Measurements from ENCODE around the gene SPTLC2.

The SPTLC2 gene

DNA sequence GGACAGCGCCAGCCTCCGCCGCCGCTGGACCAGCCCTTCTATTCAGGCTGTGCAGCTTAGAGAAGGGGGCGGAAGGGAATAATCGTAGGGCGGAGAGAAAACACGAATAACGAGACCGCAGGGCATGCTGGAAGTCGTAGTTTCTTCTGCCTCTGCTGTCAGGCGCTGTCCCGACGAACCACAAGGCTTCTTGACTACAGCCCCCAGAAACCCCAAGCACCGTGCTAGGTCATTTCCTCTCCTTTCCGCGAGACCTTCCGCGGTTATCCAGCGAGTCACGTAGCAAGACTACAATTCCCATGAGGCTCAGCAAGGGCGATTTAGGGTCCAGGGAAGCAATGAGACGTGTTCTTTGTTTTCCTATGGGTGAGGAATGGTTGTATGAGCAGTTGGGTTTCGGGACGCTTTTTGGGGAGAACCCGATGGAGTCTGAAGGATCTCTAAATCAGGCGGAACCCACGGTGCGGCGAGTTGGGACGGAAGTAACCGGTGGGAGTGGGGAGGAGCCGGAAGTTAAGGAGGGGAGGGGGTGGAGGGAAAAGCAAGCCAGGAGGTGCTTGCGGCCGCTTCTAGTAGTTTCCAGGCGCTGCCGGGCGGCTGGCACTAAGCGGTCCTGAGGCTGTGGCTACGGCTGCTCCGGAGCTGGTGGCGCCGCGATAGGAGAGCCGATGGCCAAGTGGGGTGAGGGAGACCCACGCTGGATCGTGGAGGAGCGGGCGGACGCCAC is 158.8 kb downstream of the SPTLC2 start, which contains the start of the genes AHSA1 and VIPAS39:
Gene AHSA1, plus strand, starts transcription at position 572 of the 727 bp plus-strand sequence. Its CDS starts 97 bp downstream, at position 669.
Gene VIPAS39, minus strand, starts transcription at position 80 of the 727 bp plus-strand sequence. CDS start 3,499 bp downstream, outside the sequence.
- DNase-seq (ENCODE audit: extremely low spot score): peak; percentile 92
- POLR2A ChIA-PET: interaction anchor here (0.5 to 2.1 kb wide), 8 partner anchors 8 to 1241 kb away, joined by 3 to 12 read pairs (median 4); partner anchors contain the start of genes GSTZ1 and POMT2
- CTCF ChIA-PET: interaction anchor here (1.0 to 3.8 kb wide), 7 partner anchors 15 to 94 kb away, joined by 3 to 61 read pairs (median 6); no protein-coding TSS in a partner anchor
- TF ChIP-seq, protein P1, sequence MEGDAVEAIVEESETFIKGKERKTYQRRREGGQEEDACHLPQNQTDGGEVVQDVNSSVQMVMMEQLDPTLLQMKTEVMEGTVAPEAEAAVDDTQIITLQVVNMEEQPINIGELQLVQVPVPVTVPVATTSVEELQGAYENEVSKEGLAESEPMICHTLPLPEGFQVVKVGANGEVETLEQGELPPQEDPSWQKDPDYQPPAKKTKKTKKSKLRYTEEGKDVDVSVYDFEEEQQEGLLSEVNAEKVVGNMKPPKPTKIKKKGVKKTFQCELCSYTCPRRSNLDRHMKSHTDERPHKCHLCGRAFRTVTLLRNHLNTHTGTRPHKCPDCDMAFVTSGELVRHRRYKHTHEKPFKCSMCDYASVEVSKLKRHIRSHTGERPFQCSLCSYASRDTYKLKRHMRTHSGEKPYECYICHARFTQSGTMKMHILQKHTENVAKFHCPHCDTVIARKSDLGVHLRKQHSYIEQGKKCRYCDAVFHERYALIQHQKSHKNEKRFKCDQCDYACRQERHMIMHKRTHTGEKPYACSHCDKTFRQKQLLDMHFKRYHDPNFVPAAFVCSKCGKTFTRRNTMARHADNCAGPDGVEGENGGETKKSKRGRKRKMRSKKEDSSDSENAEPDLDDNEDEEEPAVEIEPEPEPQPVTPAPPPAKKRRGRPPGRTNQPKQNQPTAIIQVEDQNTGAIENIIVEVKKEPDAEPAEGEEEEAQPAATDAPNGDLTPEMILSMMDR (IDR thresholded peaks at IDR 0.05; ENCODE audit: control extremely low read depth, extremely low read depth, low read depth, missing control alignments): no peak

DNA sequence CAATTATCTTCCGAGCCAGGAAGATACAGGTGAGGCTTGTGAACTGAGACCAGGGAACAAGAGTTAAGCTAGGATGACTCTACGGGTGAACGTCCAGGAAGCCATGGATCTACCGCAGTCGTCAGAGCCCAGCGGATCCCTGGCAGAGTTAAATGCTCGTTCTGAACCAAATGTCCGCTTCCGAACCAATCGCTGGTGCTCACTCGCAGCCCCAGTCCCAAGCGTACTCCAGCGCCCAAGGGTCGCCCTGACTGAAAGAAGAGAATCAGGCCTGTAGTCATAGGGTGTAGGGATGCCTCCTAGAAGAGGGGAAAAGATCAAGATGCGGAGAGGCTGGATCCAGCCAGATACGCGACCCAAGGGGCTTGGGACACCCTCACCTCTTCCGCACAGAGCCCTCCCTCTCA is 159.3 kb downstream of the SPTLC2 start:
- DNase-seq (ENCODE audit: extremely low spot score): no peak
- TF ChIP-seq, protein P1 (IDR thresholded peaks at IDR 0.05; ENCODE audit: control extremely low read depth, extremely low read depth, low read depth, missing control alignments): no peak
- CTCF ChIA-PET: interaction anchor here (1.0 to 3.8 kb wide), 4 partner anchors 18 to 95 kb away, joined by 3 to 61 read pairs (median 4); no protein-coding TSS in a partner anchor
- POLR2A ChIA-PET: interaction anchor here (0.6 to 2.1 kb wide), 6 partner anchors 9 to 1012 kb away, joined by 3 to 5 read pairs (median 4); partner anchors contain the start of genes GSTZ1 and POMT2
